ENCODE measurements around the gene CTDP1. TPM values are rescaled to one million over a fixed set of nuclear protein-coding genes. Genes with fewer than 3 reads are reported as not detected.

CTDP1 gene
- total RNA-seq, 1 experiment from 2014 or later, result 33.7 TPM

GRCh38 chr18:79792988-79793355, 113.4 kb downstream of the CTDP1 start:
- Mint-ChIP-seq H3K4me1 (peaks cover 3 to 4% of the 10 kb centered on the region in 2 experiments; a peak in 3 of 4 replicates), H3K27me3 (ENCODE audit: low read depth) (peaks cover 84% of the 10 kb centered on the region), H3K4me3 (no peak overlapping the region), H3K36me3 (ENCODE audit: insufficient read depth in 1 of 3, low read depth in 3 of 3) (no peaks in the 10 kb centered on the region), H3K27ac (no peak overlapping the region), H3K9me3 (peaks cover 5 to 8% of the 10 kb centered on the region in 2 experiments; a peak in 3 of 5 replicates)
- Histone ChIP-seq H2BK5ac (ENCODE audit: insufficient read length, low read length) (no peak overlapping the region), H2AK5ac (ENCODE audit: insufficient read length, low read length) (no peak overlapping the region), H3K79me1 (ENCODE audit: insufficient read depth, low read depth, low read length, poor library complexity, severe bottlenecking) (no peaks in the 10 kb centered on the region), H4K5ac (ENCODE audit: insufficient read length, low read depth, low read length) (no peak overlapping the region), H3K23ac (ENCODE audit: insufficient read length, low read depth, low read length) (no peak overlapping the region), H2AFZ (ENCODE audit: low read length) (no peak overlapping the region), H3K56ac (ENCODE audit: insufficient read length, low read depth, low read length) (no peak overlapping the region), H3K9me3 (ENCODE audit: control insufficient read depth, low read depth, low read length) (no peaks in the 10 kb centered on the region), H3K4ac (ENCODE audit: low read depth, low read length) (no peak overlapping the region), H3K27ac (ENCODE audit: insufficient read length, low read depth, low read length) (no peak overlapping the region), H3K9ac (ENCODE audit: extremely low read depth, insufficient read length, low read length) (no peak overlapping the region), H3K27me3 (ENCODE audit: insufficient read depth, low read length) (peaks cover 19% of the 10 kb centered on the region; the same call in 1 of the 2 replicates), H2BK12ac (ENCODE audit: insufficient read length, low read depth, low read length) (no peak overlapping the region), H3T11ph (ENCODE audit: low read length) (no peak overlapping the region), H4K91ac (ENCODE audit: insufficient read length, low read depth, low read length) (no peak overlapping the region), H3K4me1 (ENCODE audit: insufficient read depth, low read length) (no peaks in the 10 kb centered on the region; the same call in 1 of the 2 replicates), H4K20me1 (ENCODE audit: control insufficient read depth, insufficient read depth, insufficient read length) (peaks cover 2% of the 10 kb centered on the region), H3K14ac (ENCODE audit: insufficient read depth, low read length) (no peak overlapping the region), H3K4me2 (ENCODE audit: insufficient read depth, insufficient read length, low read length) (no peak overlapping the region), H2BK15ac (ENCODE audit: low read depth, low read length) (no peak overlapping the region), H4K8ac (replicated peaks; ENCODE audit: insufficient read length, low read depth, low read length) (no peak overlapping the region), H3K79me2 (ENCODE audit: insufficient read depth, low read length) (no peaks in the 10 kb centered on the region), H2BK20ac (ENCODE audit: low read depth, low read length, poor library complexity, severe bottlenecking) (no peak overlapping the region), H3K23me2 (ENCODE audit: insufficient read length, low read depth, low read length, poor library complexity, severe bottlenecking) (no peaks in the 10 kb centered on the region), H3K18ac (ENCODE audit: insufficient read length, low read depth, low read length) (no peak overlapping the region), H2BK120ac (ENCODE audit: low read depth, low read length, poor library complexity, severe bottlenecking) (no peak overlapping the region)
- TF ChIP-seq CTCF (conservative IDR thresholded peaks at IDR 0.05), result no peak
- no peak for DNase-seq
- WGBS (ENCODE audit: extremely low coverage, insufficient read length, low lambda C conversion rate), result no CpG with 5 or more reads among the region's 4 CpGs

Measured in H9 (cell line).